ENCODE measurements around the gene RALBP1. TPM values are rescaled to one million over a fixed set of nuclear protein-coding genes. Genes with fewer than 3 reads are reported as not detected.

RALBP1 gene
- polyA plus RNA-seq, 1 donor from 2014 or later = 30.0 TPM

DNA sequence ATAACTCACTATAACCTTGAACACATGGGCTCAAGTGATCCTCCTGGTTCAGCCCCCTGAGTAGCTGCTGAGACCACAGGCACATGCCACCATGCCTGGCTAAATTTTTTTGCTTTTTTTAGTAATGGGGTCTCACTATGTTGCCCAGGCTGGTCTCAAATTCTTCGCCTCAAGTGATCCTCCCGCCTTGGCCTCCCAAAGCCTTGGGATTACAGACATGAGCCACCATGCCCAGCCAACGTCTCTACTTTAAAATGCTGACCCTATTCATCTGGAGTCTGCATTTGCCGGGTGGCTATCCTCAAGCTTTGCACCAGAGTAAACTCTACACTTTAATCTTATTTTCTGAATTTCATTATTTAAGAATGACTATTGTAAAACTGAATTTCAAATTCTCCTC is 37.6 kb upstream of the RALBP1 start:
- H3K9me2 ChIP-seq (ENCODE audit: insufficient read depth, low read length) = no peaks in the 10 kb centered on the region
- no peaks in the 10 kb centered on the region for H3K36me3 ChIP-seq (ENCODE audit: insufficient read depth, low read length)
- no peak overlapping the region for H2AFZ ChIP-seq (ENCODE audit: low read depth, low read length)
- no peaks in the 10 kb centered on the region for H3F3A ChIP-seq (ENCODE audit: insufficient read depth, low read length, poor library complexity, severe bottlenecking)
- TF ChIP-seq EP300 (conservative IDR thresholded peaks at IDR 0.05; ENCODE audit: poor library complexity, severe bottlenecking) (no peak), EZH2 (IDR thresholded peaks at IDR 0.05; ENCODE audit: borderline replicate concordance, insufficient read depth, low read length, poor library complexity, severe bottlenecking) (no peak), POLR2AphosphoS5 (IDR thresholded peaks at IDR 0.05) (no peak), MXI1 (conservative IDR thresholded peaks at IDR 0.05; ENCODE audit: poor library complexity, severe bottlenecking) (no peak), TAF1 (IDR thresholded peaks at IDR 0.05; ENCODE audit: low read depth) (no peak), RAD21 (conservative IDR thresholded peaks at IDR 0.05) (no peak), SMC3 (conservative IDR thresholded peaks at IDR 0.05; ENCODE audit: poor library complexity) (no peak)
- TF ChIP-seq, protein P1, sequence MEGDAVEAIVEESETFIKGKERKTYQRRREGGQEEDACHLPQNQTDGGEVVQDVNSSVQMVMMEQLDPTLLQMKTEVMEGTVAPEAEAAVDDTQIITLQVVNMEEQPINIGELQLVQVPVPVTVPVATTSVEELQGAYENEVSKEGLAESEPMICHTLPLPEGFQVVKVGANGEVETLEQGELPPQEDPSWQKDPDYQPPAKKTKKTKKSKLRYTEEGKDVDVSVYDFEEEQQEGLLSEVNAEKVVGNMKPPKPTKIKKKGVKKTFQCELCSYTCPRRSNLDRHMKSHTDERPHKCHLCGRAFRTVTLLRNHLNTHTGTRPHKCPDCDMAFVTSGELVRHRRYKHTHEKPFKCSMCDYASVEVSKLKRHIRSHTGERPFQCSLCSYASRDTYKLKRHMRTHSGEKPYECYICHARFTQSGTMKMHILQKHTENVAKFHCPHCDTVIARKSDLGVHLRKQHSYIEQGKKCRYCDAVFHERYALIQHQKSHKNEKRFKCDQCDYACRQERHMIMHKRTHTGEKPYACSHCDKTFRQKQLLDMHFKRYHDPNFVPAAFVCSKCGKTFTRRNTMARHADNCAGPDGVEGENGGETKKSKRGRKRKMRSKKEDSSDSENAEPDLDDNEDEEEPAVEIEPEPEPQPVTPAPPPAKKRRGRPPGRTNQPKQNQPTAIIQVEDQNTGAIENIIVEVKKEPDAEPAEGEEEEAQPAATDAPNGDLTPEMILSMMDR (IDR thresholded peaks at IDR 0.05; ENCODE audit: poor library complexity, severe bottlenecking) = no peak
- TF ChIP-seq, protein P2, sequence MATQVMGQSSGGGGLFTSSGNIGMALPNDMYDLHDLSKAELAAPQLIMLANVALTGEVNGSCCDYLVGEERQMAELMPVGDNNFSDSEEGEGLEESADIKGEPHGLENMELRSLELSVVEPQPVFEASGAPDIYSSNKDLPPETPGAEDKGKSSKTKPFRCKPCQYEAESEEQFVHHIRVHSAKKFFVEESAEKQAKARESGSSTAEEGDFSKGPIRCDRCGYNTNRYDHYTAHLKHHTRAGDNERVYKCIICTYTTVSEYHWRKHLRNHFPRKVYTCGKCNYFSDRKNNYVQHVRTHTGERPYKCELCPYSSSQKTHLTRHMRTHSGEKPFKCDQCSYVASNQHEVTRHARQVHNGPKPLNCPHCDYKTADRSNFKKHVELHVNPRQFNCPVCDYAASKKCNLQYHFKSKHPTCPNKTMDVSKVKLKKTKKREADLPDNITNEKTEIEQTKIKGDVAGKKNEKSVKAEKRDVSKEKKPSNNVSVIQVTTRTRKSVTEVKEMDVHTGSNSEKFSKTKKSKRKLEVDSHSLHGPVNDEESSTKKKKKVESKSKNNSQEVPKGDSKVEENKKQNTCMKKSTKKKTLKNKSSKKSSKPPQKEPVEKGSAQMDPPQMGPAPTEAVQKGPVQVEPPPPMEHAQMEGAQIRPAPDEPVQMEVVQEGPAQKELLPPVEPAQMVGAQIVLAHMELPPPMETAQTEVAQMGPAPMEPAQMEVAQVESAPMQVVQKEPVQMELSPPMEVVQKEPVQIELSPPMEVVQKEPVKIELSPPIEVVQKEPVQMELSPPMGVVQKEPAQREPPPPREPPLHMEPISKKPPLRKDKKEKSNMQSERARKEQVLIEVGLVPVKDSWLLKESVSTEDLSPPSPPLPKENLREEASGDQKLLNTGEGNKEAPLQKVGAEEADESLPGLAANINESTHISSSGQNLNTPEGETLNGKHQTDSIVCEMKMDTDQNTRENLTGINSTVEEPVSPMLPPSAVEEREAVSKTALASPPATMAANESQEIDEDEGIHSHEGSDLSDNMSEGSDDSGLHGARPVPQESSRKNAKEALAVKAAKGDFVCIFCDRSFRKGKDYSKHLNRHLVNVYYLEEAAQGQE (IDR thresholded peaks at IDR 0.05; ENCODE audit: borderline replicate concordance) = no peak
- no peaks in the 10 kb centered on the region for H3K9me3 ChIP-seq (ENCODE audit: low read length)
- H3K27ac ChIP-seq (ENCODE audit: low read length) = no peak overlapping the region
- no peak overlapping the region for H3K4me2 ChIP-seq (ENCODE audit: low read length)
- no peaks in the 10 kb centered on the region for H4K20me1 ChIP-seq (ENCODE audit: insufficient read depth)
- H3K79me2 ChIP-seq (replicated peaks; ENCODE audit: insufficient read depth, low read length) = no peaks in the 10 kb centered on the region
- no peak overlapping the region for H3K4me3 ChIP-seq (ENCODE audit: low read length)
- no peaks in the 10 kb centered on the region for H3K27me3 ChIP-seq (ENCODE audit: insufficient read depth, low read depth, low read length)
- H3K9ac ChIP-seq (ENCODE audit: low read length) = no peak overlapping the region

DNA sequence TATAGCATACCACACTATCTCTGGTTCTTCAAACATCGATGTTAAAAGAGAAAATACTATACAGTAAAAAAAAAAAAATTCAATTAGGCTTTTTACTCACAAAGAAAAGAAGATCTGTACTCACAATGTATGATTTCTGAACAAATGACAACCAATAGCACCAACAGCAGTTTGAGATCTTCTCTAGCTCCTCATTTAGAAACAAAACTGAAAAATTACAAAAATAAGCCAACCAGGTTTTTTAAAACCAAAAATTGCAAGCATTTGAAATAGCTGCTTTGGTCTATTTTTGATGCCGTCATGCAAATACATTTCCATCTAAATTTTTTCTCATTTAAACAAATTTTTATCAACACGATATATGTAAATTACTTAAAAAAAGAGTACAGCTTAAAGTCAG is 34.3 kb upstream of the RALBP1 start:
- H3K9me2 ChIP-seq (ENCODE audit: insufficient read depth, low read length) = no peaks in the 10 kb centered on the region
- H3K4me2 ChIP-seq (ENCODE audit: low read length) = no peak overlapping the region
- no peaks in the 10 kb centered on the region for H3K9me3 ChIP-seq (ENCODE audit: low read length)
- H3K27me3 ChIP-seq (ENCODE audit: insufficient read depth, low read depth, low read length) = no peaks in the 10 kb centered on the region
- H4K20me1 ChIP-seq (ENCODE audit: insufficient read depth) = no peaks in the 10 kb centered on the region
- no peaks in the 10 kb centered on the region for H3K36me3 ChIP-seq (ENCODE audit: insufficient read depth, low read length)
- no peak overlapping the region for H3K4me3 ChIP-seq (ENCODE audit: low read length)
- TF ChIP-seq, protein P2 (IDR thresholded peaks at IDR 0.05; ENCODE audit: borderline replicate concordance) = no peak
- TF ChIP-seq MXI1 (conservative IDR thresholded peaks at IDR 0.05; ENCODE audit: poor library complexity, severe bottlenecking) = no peak
- no peak for TF ChIP-seq EZH2 (IDR thresholded peaks at IDR 0.05; ENCODE audit: borderline replicate concordance, insufficient read depth, low read length, poor library complexity, severe bottlenecking)
- TF ChIP-seq SMC3 (conservative IDR thresholded peaks at IDR 0.05; ENCODE audit: poor library complexity) = no peak
- no peak for TF ChIP-seq POLR2AphosphoS5 (IDR thresholded peaks at IDR 0.05)
- no peak for TF ChIP-seq RAD21 (conservative IDR thresholded peaks at IDR 0.05)
- no peak for TF ChIP-seq TAF1 (IDR thresholded peaks at IDR 0.05; ENCODE audit: low read depth)
- TF ChIP-seq EP300 (conservative IDR thresholded peaks at IDR 0.05; ENCODE audit: poor library complexity, severe bottlenecking) = no peak
- H3F3A ChIP-seq (ENCODE audit: insufficient read depth, low read length, poor library complexity, severe bottlenecking) = no peaks in the 10 kb centered on the region
- H3K79me2 ChIP-seq (replicated peaks; ENCODE audit: insufficient read depth, low read length) = no peaks in the 10 kb centered on the region
- no peak overlapping the region for H3K9ac ChIP-seq (ENCODE audit: low read length)
- no peak overlapping the region for H3K27ac ChIP-seq (ENCODE audit: low read length)
- no peak overlapping the region for H2AFZ ChIP-seq (ENCODE audit: low read depth, low read length)
